GM23338 (cell line): ENCODE results near the gene PROSER2. TPM values are rescaled to one million over a fixed set of nuclear protein-coding genes. Genes with fewer than 3 reads are reported as not detected.

Source experiments
- ATAC-seq: fragments of 200-7000 bp; cut with Tn5 transposase; 3 replicates; pipeline ENCODE4 v1.9.1; 2020
- DNase-seq: peaks from one replicate; pipeline ENCODE4 v3.0.0-alpha.2; 2015; ENCODE audit warnings: low spot score
- H2AFZ ChIP-seq: fragments of 200-600 bp; sonication (generic); 2 replicates; pipeline ENCODE4 v1.8.0; 2016; ENCODE audit warnings: antibody characterized with exemption, mild to moderate bottlenecking, moderate library complexity
- H3F3A ChIP-seq: fragments of 200-600 bp; sonication (generic); replicated peaks from 2 replicates; pipeline ENCODE4 v1.8.0; 2017; ENCODE audit warnings: antibody characterized with exemption, mixed run types, low read depth
- H3K27ac ChIP-seq: fragments of 200-600 bp; sonication (generic); 2 replicates; pipeline ENCODE4 v1.6.1; 2016; ENCODE audit warnings: low read depth
- H3K27me3 ChIP-seq: fragments of 200-600 bp; sonication (generic); 2 replicates; pipeline ENCODE4 v1.8.0; 2016; ENCODE audit warnings: mild to moderate bottlenecking, mixed run types, moderate library complexity; ENCODE audit not compliant: insufficient read depth
- H3K36me3 ChIP-seq: fragments of 200-600 bp; sonication (generic); 2 replicates; pipeline ENCODE4 v1.8.0; 2016; ENCODE audit warnings: mild to moderate bottlenecking; ENCODE audit not compliant: insufficient read depth
- H3K4me1 ChIP-seq: fragments of 200-600 bp; sonication (generic); 2 replicates; pipeline ENCODE4 v1.8.0; 2016; ENCODE audit warnings: mild to moderate bottlenecking, moderate library complexity; ENCODE audit not compliant: insufficient read depth
- H3K4me2 ChIP-seq: fragments of 200-600 bp; sonication (generic); 2 replicates; pipeline ENCODE4 v1.7.1; 2017; ENCODE audit warnings: mixed run types
- H3K4me3 ChIP-seq: fragments of 200-600 bp; sonication (generic); 2 replicates; pipeline ENCODE4 v1.6.1; 2016; ENCODE audit warnings: mixed run types
- H3K79me2 ChIP-seq: fragments of 200-600 bp; sonication (generic); replicated peaks from 2 replicates; pipeline ENCODE4 v1.8.0; 2017; ENCODE audit warnings: mild to moderate bottlenecking; ENCODE audit not compliant: insufficient read depth
- H3K9me2 ChIP-seq: fragments of 200-600 bp; sonication (generic); 2 replicates; pipeline ENCODE4 v1.8.0; 2017; ENCODE audit not compliant: insufficient read depth
- H4K20me1 ChIP-seq: fragments of 200-600 bp; sonication (generic); replicated peaks from 2 replicates; pipeline ENCODE4 v1.8.0; 2017; ENCODE audit warnings: mild to moderate bottlenecking; ENCODE audit not compliant: insufficient read depth
- H3K27ac Mint-ChIP-seq: 2 replicates; pipeline ENCODE4 v1.8.0; 2020; ENCODE audit warnings: inconsistent platforms, mild to moderate bottlenecking, moderate library complexity, mixed read lengths
- H3K27me3 Mint-ChIP-seq: 3 replicates; pipeline ENCODE4 v1.8.0; 2022; ENCODE audit warnings: low read depth, mild to moderate bottlenecking, moderate library complexity, mixed read lengths, inconsistent platforms; ENCODE audit not compliant: insufficient read depth, poor library complexity
- H3K36me3 Mint-ChIP-seq: 3 replicates; pipeline ENCODE4 v1.8.0; 2021; ENCODE audit warnings: low read depth, mild to moderate bottlenecking, inconsistent platforms, moderate library complexity, mixed read lengths
- H3K4me1 Mint-ChIP-seq: 3 replicates; pipeline ENCODE4 v1.8.0; 2020; ENCODE audit warnings: mild to moderate bottlenecking, inconsistent platforms, mixed read lengths
- H3K4me3 Mint-ChIP-seq: 3 replicates; pipeline ENCODE4 v1.8.0; 2021; ENCODE audit warnings: moderate library complexity, mild to moderate bottlenecking, inconsistent platforms, mixed read lengths
- H3K9me3 Mint-ChIP-seq: 3 replicates; pipeline ENCODE4 v1.8.0; 2020; ENCODE audit warnings: moderate library complexity, mild to moderate bottlenecking, inconsistent platforms, mixed read lengths
- CREB1 ChIP-seq: fragments of 250-450 bp; sonication (Bioruptor Pico); IDR thresholded peaks from 2 replicates; pipeline ENCODE4 v1.5.0; 2020; ENCODE audit warnings: low read depth, mild to moderate bottlenecking, moderate library complexity
- CTCF ChIP-seq, 2 experiments: fragments of 200-600 bp in 1 of 2; sonication (generic) in 1 of 2; conservative IDR thresholded peaks; 2 replicates each; pipeline versions ENCODE4 v1.5.1 to v1.6.1; 2016 to 2017; ENCODE audit warnings: antibody characterized with exemption in 2 of 2, low read depth in 2 of 2, mild to moderate bottlenecking in 2 of 2, moderate library complexity in 1 of 2
- EZH2phosphoT487 ChIP-seq: fragments of 200-600 bp; sonication (generic); IDR thresholded peaks from one replicate; pipeline ENCODE4 v1.8.1; 2018; ENCODE audit warnings: antibody characterized with exemption; ENCODE audit not compliant: unreplicated experiment
- JUNB ChIP-seq: IDR thresholded peaks from one replicate; pipeline ENCODE4 v1.6.1; 2016; ENCODE audit warnings: antibody characterized with exemption; ENCODE audit not compliant: unreplicated experiment
- NANOG ChIP-seq: IDR thresholded peaks from 2 replicates; pipeline ENCODE4 v1.6.1; 2016; ENCODE audit warnings: antibody characterized with exemption, borderline replicate concordance
- STAT1 ChIP-seq: IDR thresholded peaks from one replicate; pipeline ENCODE4 v1.6.1; 2016; ENCODE audit warnings: antibody characterized with exemption; ENCODE audit not compliant: unreplicated experiment
- ZNF114 ChIP-seq: fragments of 250-450 bp; sonication (Bioruptor Pico); IDR thresholded peaks from 2 replicates; pipeline ENCODE4 v1.5.0; 2020; ENCODE audit warnings: mild to moderate bottlenecking, moderate library complexity
- ZNF331 ChIP-seq: fragments of 250-450 bp; sonication (Bioruptor Pico); IDR thresholded peaks from 2 replicates; pipeline ENCODE4 v1.5.0; 2020; ENCODE audit warnings: low read depth, mild to moderate bottlenecking, moderate library complexity
- ZNF462 ChIP-seq: fragments of 250-450 bp; sonication (Bioruptor Pico); IDR thresholded peaks from 2 replicates; pipeline ENCODE4 v1.5.0; 2020; ENCODE audit warnings: mild to moderate bottlenecking, moderate library complexity
- polyA plus RNA-seq: library from polyadenylated mRNA; unstranded; fragments of >200 nt; fragmentation: Nextera tagmentation; extraction: Ambion mirVana; gene quantifications from 2 replicates; pipeline ENCODE4 v1.2.1, GENCODE V29; 2016
- total RNA-seq: library from RNA; depleted of rRNA; stranded (reverse); fragments of >200 nt; shearing (Covaris generic); gene quantifications from 2 replicates; pipeline ENCODE4 v1.2.3, GENCODE V29; 2014
- TF ChIP-seq, protein P1 (sequence below): IDR thresholded peaks from one replicate; pipeline ENCODE4 v1.6.1; 2018; ENCODE audit warnings: antibody characterized with exemption; ENCODE audit not compliant: unreplicated experiment

PROSER2 gene
- total and polyA plus RNA-seq, 2 experiments from 2014 or later = 4.2 to 10.8 TPM

DNA sequence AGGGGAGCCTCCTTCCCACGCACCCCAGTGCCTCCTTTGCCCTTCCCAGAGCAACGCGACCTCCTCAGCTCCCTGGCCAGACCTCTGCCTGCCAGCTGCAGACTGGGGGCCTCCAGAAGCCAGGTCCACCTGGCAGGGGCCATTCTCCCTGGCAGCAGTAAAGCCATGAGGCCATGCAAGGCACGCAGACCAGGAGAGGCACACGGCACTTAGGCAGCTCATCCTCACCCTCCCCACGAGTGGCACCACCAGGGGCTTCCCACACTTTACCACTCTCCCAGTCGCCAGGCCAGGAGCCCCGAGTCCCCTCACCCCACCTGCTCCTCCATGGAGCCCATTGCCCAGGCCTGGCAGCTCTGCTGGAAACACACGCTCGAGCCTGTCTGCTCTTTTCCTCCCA lies 85.4 kb downstream of the PROSER2 start:
- Histone ChIP-seq H4K20me1 (no peaks in the 10 kb centered on the region), H3K4me1 (peaks cover 8% of the 10 kb centered on the region; the same call in 1 of the 2 replicates)
- H3K36me3 Mint-ChIP-seq = no peaks in the 10 kb centered on the region

More for the DNA sequence above, 85.4 kb downstream of the PROSER2 start:
- no peak for ATAC-seq
- Mint-ChIP-seq H3K9me3 (no peaks in the 10 kb centered on the region), H3K27me3 (peaks cover 3% of the 10 kb centered on the region), H3K4me3 (no peak overlapping the region), H3K4me1 (peaks cover 9% of the 10 kb centered on the region), H3K27ac (no peak overlapping the region)
- no peaks in the 10 kb centered on the region for H3F3A ChIP-seq
- H3K36me3 ChIP-seq = no peaks in the 10 kb centered on the region
- no peak for DNase-seq
- no peak overlapping the region for H3K4me2 ChIP-seq
- H2AFZ ChIP-seq = peak overlapping the region; percentile 59; the same call in 1 of the 2 replicates
- no peak for TF ChIP-seq JUNB
- no peak for TF ChIP-seq STAT1
- TF ChIP-seq CREB1 (CRISPR knock-in tag) = no peak
- TF ChIP-seq ZNF462 (CRISPR knock-in tag) = no peak
- no peak for TF ChIP-seq CTCF (conservative IDR thresholded peaks at IDR 0.05; ENCODE audit: low read depth in 2 of 2)
- no peak for TF ChIP-seq ZNF331 (CRISPR knock-in tag)
- TF ChIP-seq, protein P1, sequence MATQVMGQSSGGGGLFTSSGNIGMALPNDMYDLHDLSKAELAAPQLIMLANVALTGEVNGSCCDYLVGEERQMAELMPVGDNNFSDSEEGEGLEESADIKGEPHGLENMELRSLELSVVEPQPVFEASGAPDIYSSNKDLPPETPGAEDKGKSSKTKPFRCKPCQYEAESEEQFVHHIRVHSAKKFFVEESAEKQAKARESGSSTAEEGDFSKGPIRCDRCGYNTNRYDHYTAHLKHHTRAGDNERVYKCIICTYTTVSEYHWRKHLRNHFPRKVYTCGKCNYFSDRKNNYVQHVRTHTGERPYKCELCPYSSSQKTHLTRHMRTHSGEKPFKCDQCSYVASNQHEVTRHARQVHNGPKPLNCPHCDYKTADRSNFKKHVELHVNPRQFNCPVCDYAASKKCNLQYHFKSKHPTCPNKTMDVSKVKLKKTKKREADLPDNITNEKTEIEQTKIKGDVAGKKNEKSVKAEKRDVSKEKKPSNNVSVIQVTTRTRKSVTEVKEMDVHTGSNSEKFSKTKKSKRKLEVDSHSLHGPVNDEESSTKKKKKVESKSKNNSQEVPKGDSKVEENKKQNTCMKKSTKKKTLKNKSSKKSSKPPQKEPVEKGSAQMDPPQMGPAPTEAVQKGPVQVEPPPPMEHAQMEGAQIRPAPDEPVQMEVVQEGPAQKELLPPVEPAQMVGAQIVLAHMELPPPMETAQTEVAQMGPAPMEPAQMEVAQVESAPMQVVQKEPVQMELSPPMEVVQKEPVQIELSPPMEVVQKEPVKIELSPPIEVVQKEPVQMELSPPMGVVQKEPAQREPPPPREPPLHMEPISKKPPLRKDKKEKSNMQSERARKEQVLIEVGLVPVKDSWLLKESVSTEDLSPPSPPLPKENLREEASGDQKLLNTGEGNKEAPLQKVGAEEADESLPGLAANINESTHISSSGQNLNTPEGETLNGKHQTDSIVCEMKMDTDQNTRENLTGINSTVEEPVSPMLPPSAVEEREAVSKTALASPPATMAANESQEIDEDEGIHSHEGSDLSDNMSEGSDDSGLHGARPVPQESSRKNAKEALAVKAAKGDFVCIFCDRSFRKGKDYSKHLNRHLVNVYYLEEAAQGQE = no peak
- TF ChIP-seq EZH2phosphoT487 = no peak
- no peak for TF ChIP-seq NANOG
- TF ChIP-seq ZNF114 (CRISPR knock-in tag) = no peak
- no peaks in the 10 kb centered on the region for H3K79me2 ChIP-seq
- no peaks in the 10 kb centered on the region for H3K27me3 ChIP-seq
- H3K9me2 ChIP-seq = no peaks in the 10 kb centered on the region
- no peak overlapping the region for H3K27ac ChIP-seq
- no peak overlapping the region for H3K4me3 ChIP-seq
